Renal pelvis (tissue), 4 donors: ENCODE results near the gene OTULIN. TPM values are rescaled to one million over a fixed set of nuclear protein-coding genes. Genes with fewer than 3 reads are reported as not detected.

Experiments
- DNase-seq: peaks from one replicate; pipeline ENCODE4 v3.0.0-alpha.2; 2013
- polyA plus RNA-seq, 3 donors: library from polyadenylated mRNA; unstranded; fragments of 120-200 nt; gene quantifications; one replicate each; pipeline ENCODE4 v1.2.1, GENCODE V29; 2013; ENCODE audit not compliant: insufficient read length in 3 of 3

The OTULIN gene
- polyA plus RNA-seq, 3 donors, result 17.1 to 20.1 (median 18.0) TPM

DNA sequence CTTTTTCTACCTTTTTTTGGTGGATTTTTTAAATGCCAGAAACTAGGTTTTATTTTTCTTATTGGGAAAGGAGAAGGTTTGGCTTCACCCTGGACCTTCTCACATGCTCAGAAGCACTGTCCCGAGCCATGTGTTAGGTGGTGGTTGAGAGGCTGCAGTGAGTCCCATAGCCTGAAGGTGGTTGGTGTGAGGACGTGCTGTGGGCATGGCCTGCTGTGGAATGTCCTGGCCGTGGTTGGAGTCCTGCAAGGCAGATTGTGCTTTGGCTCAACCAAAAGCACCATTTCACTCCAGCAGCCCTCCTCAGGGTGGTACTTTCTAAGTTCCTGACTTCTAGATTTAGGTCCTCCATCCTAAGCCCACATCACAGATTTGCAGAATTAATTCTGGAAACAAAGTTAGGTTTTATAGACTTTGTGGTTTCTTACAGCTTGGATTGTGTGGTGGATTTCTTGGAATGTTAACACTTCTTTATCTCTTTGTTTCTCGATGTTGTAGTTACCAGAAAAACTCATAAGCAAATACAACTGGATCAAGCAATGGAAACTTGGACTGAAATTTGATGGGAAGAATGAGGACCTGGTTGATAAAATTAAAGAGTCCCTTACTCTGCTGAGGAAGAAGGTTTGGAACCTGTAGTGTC is 22.6 kb downstream of the OTULIN start:
- no peak for DNase-seq

DNA sequence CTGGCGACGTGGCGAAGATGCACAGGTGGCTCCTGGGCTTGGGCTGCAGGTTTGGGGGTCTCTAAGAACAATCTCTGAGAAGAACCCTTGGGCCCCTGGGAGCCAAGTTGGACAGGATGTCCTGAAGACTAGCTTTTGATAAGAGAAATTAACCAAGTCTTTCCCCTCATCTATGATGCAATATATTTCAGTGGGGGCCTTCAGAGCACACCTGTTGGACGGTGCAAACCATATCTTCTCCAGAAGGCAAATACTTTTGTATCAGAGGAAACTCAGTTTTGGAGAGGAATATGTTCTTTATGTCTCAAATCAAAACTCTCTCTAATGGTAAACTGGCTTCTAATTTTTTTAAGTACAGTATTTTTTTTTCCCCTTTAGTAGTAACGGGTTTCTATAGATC is 28.6 kb downstream of the OTULIN start:
- no peak for DNase-seq

DNA sequence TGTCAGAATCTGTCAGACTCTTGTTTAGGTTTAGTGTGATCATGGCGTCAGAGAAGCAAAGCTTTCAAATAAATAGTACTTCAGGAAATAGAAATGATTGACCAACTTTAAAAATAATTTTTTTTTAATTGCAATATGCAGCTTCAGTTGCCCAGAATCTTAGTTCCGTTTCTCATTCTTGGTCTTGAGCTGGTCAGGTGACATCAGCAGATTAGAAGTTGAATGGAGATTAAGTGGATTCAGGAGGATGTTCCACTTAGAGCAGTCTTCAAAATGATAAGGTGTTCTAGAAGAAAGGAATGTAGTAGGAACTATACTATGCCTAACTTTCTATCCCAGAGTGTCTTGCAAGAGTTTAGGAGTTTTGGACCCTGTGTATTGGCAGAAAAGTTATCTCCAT is 30.6 kb downstream of the OTULIN start:
- DNase-seq, result no peak

DNA sequence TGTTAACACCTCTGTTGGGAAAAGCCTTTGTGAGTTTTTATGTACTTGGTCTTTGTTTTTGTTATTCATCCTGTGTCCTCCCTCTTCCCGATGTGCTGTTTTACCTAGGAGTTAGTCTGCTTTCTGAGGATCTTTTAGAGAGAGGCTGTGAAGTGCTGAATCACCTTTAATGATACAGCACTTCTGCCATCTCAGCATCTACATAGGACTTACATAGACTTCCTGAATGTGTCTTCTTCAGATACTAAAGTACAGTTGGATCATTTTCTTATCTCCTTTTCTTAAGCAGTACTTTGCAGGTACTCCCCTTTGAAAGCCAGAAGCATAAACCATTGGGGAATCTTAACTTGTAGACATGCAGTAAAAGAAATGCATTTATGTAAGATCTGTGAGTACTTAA is 31.5 kb downstream of the OTULIN start:
- no peak for DNase-seq

DNA sequence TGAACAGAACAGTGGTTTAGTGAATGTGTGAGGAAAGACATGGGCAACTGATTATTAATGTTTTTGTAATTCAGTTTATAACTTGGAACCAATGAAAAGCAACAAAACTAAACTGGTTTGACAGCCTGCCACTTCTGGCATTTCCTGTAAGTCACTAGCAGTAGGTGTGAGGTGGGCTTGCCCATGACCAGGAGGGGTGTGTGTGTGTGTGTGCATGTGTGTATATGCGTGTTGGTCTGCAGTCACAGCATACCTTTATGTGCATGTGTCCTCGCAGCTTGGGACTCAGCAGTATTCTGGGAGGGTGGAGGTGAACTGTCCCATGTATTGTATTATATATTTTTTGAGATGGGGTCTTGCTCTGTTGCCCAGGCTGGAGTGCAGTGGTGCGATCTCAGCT is 32.3 kb downstream of the OTULIN start:
- DNase-seq, result no peak

DNA sequence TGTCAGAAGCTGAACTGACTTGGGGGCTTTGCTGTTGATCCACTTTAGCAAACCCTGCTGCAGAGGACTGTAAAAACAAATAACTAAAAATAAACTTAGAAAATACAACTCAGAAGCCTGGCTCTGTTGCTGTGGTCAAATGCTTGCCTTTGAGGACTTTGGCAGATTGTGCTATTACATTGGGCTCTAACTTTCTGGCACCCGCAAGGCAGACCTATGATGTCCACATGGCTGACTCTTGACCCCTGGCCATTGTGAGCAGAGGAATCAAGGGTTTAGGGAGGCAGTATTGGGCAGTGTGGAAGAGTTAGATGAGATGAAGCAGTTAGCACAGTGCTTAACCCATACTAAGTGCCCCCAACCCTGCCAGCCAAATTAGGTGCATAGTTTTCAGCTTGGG is 34.0 kb downstream of the OTULIN start:
- DNase-seq, result no peak

DNA sequence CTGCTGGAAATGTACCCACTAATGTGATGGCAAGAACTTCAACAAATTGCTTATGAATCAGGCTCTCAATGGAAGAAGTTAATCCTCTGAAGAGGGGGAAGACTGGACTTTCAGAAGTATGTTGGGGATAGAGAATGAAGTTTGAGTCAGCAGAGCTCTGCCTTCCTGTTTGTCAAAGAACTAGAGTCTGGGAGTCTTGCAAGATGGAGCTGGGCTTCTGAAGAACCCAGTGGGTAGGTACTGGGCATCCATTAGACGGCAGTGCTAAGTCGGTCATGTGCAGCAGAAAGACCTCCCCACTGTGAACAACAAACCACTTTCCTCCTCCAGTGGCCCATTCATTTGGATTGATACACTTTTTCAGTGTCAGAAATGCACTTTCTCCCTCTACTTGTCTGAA is 34.6 kb downstream of the OTULIN start:
- DNase-seq, result no peak

DNA sequence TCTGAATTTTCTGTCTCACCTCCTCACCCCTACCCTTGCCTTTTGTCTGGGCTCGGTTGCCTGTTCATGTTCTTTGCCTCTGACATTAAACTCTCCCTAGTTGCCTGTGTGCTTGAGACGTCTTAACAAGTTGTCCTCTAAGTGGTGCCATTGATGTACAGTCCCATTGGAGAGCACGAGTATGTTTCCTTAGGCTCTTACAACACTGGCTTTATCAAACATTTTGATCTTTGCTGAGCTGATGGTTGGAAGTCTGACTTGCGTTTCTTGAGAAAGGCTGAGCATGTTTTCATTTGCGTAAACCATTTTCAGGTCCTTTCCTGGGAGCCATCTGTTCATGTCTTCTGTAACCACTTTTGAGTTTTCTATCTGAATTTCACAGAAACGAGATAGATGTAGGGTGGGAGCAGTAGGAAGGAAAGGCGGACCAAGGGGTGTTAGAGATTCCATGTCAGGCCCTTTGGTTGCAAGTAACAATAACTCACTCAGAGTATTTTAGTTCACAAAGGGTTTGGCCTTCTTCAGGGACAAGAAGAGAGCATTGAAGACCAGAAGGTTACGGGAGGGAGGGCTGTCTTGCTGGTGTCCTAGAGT is 35.4 kb downstream of the OTULIN start:
- no peak for DNase-seq

DNA sequence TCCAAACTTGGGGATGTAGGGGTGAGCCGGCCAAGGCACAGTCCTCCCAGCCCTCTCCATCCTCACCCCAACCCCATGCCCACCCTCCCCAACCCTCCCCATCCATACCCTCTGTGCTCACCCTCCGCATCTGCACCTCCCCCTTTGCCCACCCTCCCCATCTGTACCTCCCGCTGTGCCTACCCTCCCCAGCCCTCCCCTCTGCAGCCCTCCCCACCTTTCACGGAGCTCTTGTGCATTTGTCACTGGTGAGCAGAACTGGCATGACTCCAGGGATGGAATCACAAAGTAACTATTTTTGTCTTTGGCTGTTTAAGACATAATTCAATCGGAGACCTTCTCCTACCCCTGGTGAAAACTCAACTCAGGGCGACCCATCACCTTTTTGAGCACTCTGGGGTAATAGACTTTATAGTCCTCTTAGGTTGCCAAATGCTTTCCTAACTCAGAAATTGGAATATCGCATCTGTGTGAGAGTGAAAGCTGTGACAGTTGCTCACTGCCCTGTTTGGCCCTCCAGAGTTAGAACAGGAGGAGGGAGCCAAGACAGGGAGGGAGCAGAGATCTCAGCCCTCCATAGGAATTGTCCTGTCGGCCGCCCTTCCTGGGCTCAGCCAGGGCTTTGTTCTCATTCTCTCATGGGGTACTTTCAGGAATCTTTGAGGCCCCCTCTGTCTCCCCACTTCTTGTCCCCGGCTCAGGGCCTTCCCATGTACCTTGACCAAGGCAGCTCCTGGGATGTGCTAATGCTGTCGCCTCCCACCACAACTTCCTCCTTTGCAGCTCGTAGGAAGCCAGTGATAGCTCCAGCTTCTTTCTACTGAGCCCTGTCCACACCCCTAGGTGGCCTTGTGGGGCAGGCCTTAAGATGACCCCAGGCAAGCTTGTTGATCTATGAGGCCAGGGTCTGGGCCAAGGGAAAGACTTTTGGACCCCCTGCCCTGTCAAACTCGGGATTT is 36.2 kb downstream of the OTULIN start:
- no peak for DNase-seq

DNA sequence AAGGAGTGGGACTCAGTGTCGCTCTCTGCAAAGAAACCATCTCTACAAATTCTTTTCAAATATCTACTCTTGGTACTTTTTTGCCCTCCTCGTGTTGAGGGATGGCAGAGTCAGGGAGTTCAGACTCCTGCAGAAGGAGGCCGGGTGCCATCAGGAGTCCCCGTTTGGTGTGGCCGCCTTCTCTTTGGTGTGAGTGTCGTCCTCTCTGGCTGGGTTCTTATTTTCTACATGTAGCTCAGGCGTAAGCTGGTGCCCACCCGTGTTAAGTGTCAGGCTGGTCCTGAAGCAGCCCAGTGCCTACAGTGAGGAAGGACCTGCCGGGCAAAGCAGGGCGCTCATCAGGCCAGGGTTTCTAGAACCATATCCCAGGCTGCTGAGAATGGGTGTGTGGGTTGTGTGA is 37.0 kb downstream of the OTULIN start:
- DNase-seq, result no peak

DNA sequence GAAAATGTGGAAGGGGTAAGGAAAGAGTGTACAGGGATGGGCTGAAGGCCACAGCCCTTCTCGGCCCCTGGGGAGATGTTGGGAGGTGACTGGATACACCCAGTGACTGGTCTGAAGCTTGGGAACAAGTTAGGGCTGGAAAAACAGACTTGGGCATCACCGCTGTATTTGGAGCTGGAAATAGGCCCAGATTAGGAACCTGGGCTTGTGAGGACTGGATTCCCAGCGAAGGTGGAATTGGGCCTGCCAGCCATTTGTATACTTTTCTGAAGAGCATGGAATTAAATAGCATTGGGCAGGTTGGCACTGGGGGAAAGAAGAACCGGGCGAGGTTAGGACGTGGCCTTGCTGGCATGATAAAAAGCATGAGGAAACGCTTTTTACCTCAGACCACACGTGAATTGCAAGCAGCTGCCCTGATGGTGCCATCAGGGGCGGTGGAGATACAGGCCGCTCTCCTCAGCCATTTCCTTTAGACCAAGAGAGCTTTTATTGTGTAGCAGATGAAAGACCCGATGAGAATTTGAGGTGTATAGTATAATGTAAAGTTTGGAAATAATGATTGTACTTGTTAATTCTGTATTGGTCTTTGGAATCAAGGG is 37.8 kb downstream of the OTULIN start:
- DNase-seq, result no peak

DNA sequence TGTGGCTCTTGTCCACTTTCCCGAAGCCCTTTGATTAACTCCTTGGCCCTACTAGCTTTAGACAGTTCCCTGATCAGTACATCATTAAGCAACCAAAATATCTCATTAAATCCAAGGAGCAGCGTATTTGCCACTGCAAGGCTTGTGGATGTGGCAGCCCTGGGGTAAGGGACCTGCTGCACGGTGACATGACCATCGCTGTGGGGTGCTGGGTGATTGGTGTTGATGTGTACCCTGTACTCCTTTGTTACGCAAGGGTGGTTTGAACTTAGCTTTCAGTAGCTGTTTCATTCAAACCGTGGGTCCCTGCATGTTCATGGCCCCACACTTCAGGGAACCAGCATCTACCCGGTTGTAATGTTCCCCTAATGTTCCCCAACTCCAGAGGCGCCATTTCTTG is 41.0 kb downstream of the OTULIN start:
- DNase-seq, result no peak

DNA sequence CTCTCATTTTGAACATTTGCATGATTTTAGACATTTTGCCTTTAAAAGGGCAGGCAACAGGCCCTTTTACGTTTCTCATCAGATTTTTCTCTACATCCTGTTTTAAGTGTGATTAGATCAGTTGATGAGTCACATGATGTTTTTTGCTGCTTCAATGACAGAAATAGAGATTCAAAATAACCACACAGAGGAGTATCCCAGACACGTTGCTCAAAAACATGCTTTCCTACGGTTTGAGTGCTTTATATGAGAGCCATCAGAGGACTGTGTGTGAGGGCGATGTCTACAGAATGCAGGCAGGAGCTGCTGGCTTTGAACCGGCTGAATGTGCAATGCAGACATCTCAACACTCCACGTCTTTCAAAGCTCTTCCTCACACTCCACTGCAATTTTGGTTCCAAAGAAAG is 42.1 kb downstream of the OTULIN start:
- no peak for DNase-seq

DNA sequence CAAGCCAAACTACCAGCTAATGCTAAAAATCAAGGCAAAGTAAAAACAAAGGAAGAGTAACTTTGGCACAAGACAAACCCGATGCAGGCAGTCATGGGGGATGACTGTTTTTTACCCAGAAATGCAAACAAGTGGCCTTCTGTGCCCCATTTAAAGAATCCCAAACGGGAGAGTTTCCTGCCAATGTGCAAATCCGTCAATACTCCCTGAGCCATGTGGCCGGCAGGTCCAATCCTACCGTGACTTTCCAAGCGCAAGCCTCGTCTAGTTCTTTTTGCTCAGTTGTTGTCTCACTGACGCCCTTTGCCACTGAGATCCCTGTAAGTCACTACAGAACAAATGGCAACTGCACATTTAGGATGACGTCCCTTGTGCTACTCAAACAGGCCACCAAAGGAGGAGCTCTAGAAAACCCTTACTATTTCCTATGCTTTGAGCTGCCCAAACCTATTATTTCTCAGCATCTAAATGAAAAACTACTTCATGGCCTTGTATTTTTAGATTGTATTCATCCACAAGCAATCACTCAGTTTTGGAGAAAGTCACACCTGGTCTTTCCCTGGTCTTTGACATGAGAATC is 43.4 kb downstream of the OTULIN start:
- DNase-seq, result no peak

DNA sequence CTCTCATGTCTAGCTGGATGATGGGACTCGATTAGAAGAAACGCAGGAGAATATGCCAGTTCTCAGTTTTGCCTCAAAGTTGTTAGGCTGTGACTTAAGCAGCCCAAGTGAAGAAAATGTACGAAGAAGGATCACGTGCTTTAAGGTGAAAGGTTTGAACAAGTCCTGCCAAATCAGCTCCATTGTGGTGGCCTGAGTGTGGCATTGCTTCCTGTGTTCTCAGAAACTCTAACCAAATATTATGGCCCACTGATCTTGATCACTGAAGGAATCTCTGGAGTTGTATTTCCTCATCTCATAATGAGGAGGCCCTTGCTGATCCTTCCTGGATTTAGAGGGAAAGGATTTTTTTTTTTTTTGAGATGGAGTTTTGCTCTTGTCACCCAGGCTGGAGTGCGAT is 44.0 kb downstream of the OTULIN start:
- DNase-seq, result no peak

DNA sequence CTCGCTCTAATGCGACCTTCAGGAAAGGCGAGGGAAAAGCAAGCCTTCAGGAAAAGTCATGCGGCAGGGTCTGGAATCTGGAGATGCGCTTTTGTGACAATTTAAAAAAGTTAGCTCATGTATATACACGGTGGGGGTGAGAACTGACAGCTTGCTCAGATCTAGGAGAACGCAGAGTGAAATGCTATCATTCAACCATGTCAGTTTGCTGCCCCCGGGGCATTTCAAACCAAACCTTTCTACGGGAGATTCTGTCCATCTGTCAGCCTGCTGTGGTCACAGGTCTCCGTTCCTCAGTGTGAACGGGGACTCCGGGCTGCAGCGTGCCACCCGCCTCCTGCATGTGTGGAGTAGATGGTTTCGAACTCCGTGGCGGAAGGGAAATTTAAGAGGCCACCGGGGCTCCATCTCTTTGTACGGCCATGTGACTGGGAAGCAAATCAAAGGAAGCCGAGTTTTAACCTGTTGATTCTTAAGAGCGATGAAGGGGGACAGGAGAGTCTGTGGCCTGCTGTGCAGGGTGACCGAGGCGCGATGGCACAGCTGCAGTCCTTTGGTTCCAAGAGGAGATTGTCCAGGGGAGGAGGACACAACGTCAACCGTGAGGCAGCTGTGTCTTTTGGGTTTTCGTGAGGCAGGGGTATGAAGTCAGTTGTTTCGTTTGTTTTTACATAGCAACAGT is 45.9 kb downstream of the OTULIN start:
- DNase-seq, result no peak

DNA sequence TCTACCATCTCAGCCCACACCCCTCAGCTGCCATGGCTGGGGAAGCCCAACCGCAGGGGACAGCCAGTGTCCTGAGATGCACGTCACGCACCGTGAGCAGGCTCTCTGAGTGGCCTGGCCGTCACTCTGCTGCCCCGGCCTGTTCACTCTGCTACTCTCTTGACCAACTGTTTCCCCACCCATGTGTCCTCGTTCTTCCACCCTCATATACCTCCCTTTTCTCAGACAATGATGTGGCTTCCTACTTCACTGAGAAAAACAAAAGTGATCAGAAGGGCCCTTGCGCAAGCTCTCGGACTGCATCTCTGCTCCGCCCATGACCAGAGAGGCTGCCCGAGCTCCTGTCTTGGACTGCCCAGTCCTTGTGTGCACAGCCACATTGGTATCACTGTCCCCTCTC is 47.6 kb downstream of the OTULIN start:
- DNase-seq, result no peak

DNA sequence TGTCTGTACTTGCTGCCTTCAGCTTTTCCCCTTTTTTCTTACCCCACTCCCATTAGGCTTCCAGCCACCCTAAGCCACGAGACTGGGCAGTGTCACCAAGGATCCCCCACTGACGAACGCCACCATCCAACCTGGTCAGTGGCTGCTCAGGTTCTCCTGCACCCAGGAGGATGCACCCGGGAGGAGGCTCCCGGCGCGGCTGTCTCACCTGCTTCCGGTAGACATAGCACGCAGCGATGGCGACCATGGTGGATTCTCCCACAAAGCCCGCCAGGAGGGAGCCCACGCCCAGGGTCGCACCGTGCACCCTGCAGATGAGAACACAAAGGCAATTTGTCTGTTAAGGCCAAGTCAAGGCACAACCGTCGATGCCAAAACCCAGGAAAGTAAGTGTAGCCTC is 48.1 kb downstream of the OTULIN start:
- DNase-seq, result no peak

DNA sequence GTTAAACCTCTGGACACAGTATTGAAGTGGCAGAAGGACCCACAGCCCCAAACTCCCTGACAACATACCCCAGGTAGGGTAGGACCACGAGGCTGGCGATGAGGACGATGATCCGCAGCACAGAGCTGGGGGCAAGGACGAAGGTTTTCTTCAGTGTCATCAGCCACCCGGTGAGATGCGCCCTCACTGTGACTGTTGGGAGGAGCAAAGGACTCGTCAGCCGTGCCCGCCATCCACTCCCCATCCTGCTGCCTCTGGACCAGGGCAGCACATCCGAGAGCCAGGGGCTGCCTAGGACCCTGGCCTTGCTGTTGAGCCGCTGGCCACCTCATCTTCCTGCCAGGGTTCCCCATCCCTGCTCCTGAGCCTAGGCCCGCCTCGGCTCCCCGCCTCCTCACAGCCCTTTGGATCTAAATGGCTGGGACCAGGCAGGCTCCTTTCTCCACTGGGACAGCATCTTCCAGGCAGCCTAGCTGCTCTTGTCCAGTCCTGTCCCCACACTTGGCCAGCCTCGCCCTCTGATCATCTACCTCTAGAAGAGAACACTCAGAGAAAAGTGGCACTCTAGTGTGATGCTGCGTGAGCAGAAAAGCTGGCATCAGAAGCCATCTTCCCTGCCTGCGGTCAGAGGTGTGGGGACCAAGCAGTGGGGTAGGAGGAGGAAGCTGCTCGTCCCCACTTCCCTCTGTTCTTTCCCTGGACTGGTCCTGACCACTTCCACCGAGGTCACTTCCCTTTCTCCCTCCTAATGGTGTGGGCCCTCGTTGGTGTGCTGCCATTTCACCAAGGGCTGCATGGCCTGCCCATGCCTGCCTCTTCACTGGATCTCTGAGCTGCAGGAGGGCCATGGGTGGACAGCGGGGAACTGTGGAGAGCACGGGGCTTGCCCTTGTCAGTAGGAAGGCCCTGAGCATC is 49.2 kb downstream of the OTULIN start:
- no peak for DNase-seq

DNA sequence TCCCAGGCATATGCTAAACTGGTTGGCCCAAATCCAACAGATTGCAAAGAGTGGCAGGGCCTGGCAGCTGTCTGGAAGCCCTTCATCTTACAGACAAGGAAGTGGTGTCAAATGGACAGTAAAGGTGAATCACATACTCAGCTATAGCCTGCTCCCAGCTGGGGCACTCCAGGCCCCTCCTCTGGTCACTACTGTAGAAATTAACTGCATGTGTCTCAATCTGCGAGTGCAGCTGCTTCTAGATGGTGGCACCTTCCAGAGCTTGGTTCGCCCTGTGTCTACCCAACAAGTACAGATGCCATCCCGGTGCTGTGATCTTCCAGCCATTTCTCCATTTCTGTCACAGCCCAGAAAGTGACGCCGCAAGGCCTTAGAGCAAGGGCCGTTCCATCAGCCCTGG is 50.2 kb downstream of the OTULIN start:
- DNase-seq, result no peak

DNA sequence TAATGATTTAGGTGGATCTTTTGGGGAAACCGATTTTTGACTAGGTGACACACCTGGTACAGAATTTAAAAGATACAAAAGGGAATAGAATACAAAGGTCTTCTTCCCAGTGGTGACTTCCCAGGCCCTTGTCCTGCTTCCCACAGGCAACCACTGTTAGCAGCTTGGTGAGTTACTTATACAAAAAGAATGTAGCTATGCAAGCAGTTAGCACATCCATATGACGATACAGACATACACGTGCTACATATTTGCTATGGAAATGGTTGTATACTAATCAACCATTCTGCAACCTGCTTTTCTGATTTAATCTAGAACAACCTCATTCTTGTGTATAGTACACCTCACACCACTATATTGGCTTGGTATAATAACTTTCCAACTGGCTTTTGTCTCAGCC is 51.0 kb downstream of the OTULIN start:
- DNase-seq, result no peak
